Natural killer cell (primary cell): Measurements from ENCODE around the gene CCT4. TPM values are rescaled to one million over a fixed set of nuclear protein-coding genes. Genes with fewer than 3 reads are reported as not detected.
A peak's percentile ranks its signal among the peaks of the same experiment; 100 is the strongest.

Experiments used
- ATAC-seq, 3 donors: fragments of 150-1000 bp in 2 of 3; fragments of 200-7000 bp in 1 of 3; cut with Tn5 transposase; 1 replicate in 1 of 3; 2 replicates in 2 of 3; pipeline ENCODE4 v1.10.0; 2021; ENCODE audit warnings: mild to moderate bottlenecking in 2 of 3, moderate library complexity in 2 of 3
- DNase-seq, 2 donors: peaks; one replicate each; pipeline versions ENCODE4 v3.0.0 to v3.0.0-alpha.2; 2013 to 2021; ENCODE audit warnings: mixed read lengths in 1 of 2
- H3K27ac ChIP-seq: one replicate; pipeline ENCODE4 v1.5.1; 2013; ENCODE audit warnings: mild to moderate bottlenecking, low read length
- H3K27me3 ChIP-seq: one replicate; pipeline ENCODE4 v1.6.1; 2013; ENCODE audit warnings: low read length; ENCODE audit not compliant: control insufficient read depth, insufficient read depth
- H3K36me3 ChIP-seq: one replicate; pipeline ENCODE4 v1.6.1; 2013; ENCODE audit warnings: low read length; ENCODE audit not compliant: control insufficient read depth, insufficient read depth
- H3K4me1 ChIP-seq: one replicate; pipeline ENCODE4 v1.6.1; 2013; ENCODE audit warnings: low read length; ENCODE audit not compliant: control insufficient read depth, insufficient read depth
- H3K4me3 ChIP-seq: one replicate; pipeline ENCODE4 v1.5.1; 2013; ENCODE audit warnings: low read length
- H3K9me3 ChIP-seq: one replicate; pipeline ENCODE4 v1.6.1; 2013; ENCODE audit warnings: low read length; ENCODE audit not compliant: control insufficient read depth, insufficient read depth
- H3K27ac Mint-ChIP-seq, 2 donors: one replicate each; pipeline ENCODE4 v1.8.0; 2022; ENCODE audit warnings: mild to moderate bottlenecking in 2 of 2, mixed read lengths in 2 of 2, moderate library complexity in 1 of 2
- H3K27me3 Mint-ChIP-seq, 2 donors: one replicate each; pipeline ENCODE4 v1.8.0; 2022; ENCODE audit warnings: low read depth in 2 of 2, mixed read lengths in 2 of 2
- H3K36me3 Mint-ChIP-seq: one replicate; pipeline ENCODE4 v1.8.0; 2022; ENCODE audit warnings: mixed read lengths
- H3K4me1 Mint-ChIP-seq, 2 donors: one replicate each; pipeline ENCODE4 v1.8.0; 2022; ENCODE audit warnings: mixed read lengths in 2 of 2
- H3K4me3 Mint-ChIP-seq: one replicate; pipeline ENCODE4 v1.8.0; 2022; ENCODE audit warnings: mild to moderate bottlenecking, moderate library complexity, mixed read lengths
- H3K9me3 Mint-ChIP-seq, 2 donors: one replicate each; pipeline ENCODE4 v1.8.0; 2022; ENCODE audit warnings: mixed read lengths in 2 of 2
- CTCF ChIP-seq: fragments of 200-600 bp; IDR thresholded peaks from one replicate; pipeline ENCODE4 v1.8.0; 2022; ENCODE audit warnings: antibody characterized with exemption
- WGBS: methylation state at CpG from one replicate; pipeline ENCODE4 v1.1.7; 2013; ENCODE audit warnings: missing lambda C conversion rate; ENCODE audit not compliant: insufficient coverage; 5-methylcytosine and 5-hydroxymethylcytosine counted together
- intact Hi-C: fragments of 100-400 bp; cut with micrococcal nuclease; formaldehyde crosslinking; loops from one replicate; pipeline ENCODE4 v1.14.2; 2022
- total RNA-seq, 4 donors: library from RNA; stranded (reverse); fragments of 120-200 nt in 1 of 4; gene quantifications; one replicate each; pipeline versions ENCODE4 v1.2.3 to v1.2.4, GENCODE V29; 2013 to 2022

CCT4 gene
- 100 to 1,000 TPM in 1 of 3 donors, 10 to 100 TPM in 2; 79.4 to 108 (median 84.5) TPM for total RNA-seq
- 99.0 TPM for total RNA-seq (2013)

GRCh38 chr2:61888267-61889055, at the start of gene CCT4:
Gene CCT4, minus strand, starts transcription at chr2:61888656. Its CDS starts 149 bp downstream, at chr2:61888507.
- no peaks in the 10 kb centered on the region for H3K27me3 ChIP-seq
- ATAC-seq = peak; percentile 86 to 95 (median 89)
- intact Hi-C loops = loop anchor here (1.0 to 5.0 kb wide), 2 partner anchors 34 to 819 kb away; partner anchors contain the start of genes EHBP1 and FAM161A
- Mint-ChIP-seq H3K4me3 (peak within 1 kb of the TSS; percentile 97), H3K9me3 (no peaks in the 10 kb centered on the region), H3K27ac (peak within 1 kb of the TSS; percentile 94 to 99), H3K27me3 (no peaks in the 10 kb centered on the region), H3K36me3 (no peaks in the 10 kb centered on the region), H3K4me1 (peaks cover 30 to 31% of the 10 kb centered on the region in 2 donors)
- no peak for TF ChIP-seq CTCF
- peak; percentile 94 to 96 for DNase-seq
- H3K4me1 ChIP-seq = peaks cover 17% of the 10 kb centered on the region
- no peaks in the 10 kb centered on the region for H3K9me3 ChIP-seq
- H3K27ac ChIP-seq = peak within 1 kb of the TSS; percentile 90
- peak within 1 kb of the TSS; percentile 94 for H3K4me3 ChIP-seq
- peaks cover 8% of the 10 kb centered on the region for H3K36me3 ChIP-seq
- WGBS = under 1% methylated on average over 72 of the region's 74 CpGs

- ATAC-seq (no peak), DNase-seq (no peak)
- no peak for TF ChIP-seq CTCF
- no peaks in the 10 kb centered on the region for H3K36me3 ChIP-seq
- no peaks in the 10 kb centered on the region for H3K9me3 ChIP-seq
- H3K27me3 ChIP-seq = no peaks in the 10 kb centered on the region
- H3K27ac Mint-ChIP-seq = no peak overlapping the region
- no peaks in the 10 kb centered on the region for H3K9me3 Mint-ChIP-seq
- WGBS = 85% methylated on average over 5 of the region's 5 CpGs
- H3K4me3 Mint-ChIP-seq = no peak overlapping the region
- no peak overlapping the region for H3K27ac ChIP-seq
- peaks cover 0 to 5% of the 10 kb centered on the region in 2 donors for H3K4me1 Mint-ChIP-seq
- no peaks in the 10 kb centered on the region for H3K27me3 Mint-ChIP-seq
- no peaks in the 10 kb centered on the region for H3K4me1 ChIP-seq
- H3K4me3 ChIP-seq = no peak overlapping the region
- peaks cover 6% of the 10 kb centered on the region for H3K36me3 Mint-ChIP-seq
- intact Hi-C loops = no loop called here
These were observed 49.4 kb upstream of the CCT4 start for GRCh38 chr2:61937886-61938285.

GRCh38 chr2:61937098-61937497, 48.6 kb upstream of the CCT4 start:
- Histone ChIP-seq H3K36me3 (no peaks in the 10 kb centered on the region), H3K4me3 (no peak overlapping the region), H3K4me1 (no peaks in the 10 kb centered on the region), H3K27ac (no peak overlapping the region), H3K9me3 (no peaks in the 10 kb centered on the region), H3K27me3 (no peaks in the 10 kb centered on the region)
- TF ChIP-seq CTCF = no peak
- ATAC-seq (no peak), DNase-seq (no peak)
- Mint-ChIP-seq H3K4me1 (peaks cover 0 to 13% of the 10 kb centered on the region in 2 donors), H3K27me3 (no peaks in the 10 kb centered on the region), H3K4me3 (no peak overlapping the region), H3K27ac (no peak overlapping the region), H3K36me3 (peaks cover 6% of the 10 kb centered on the region), H3K9me3 (no peaks in the 10 kb centered on the region)
- 81% methylated on average over 2 of the region's 3 CpGs for WGBS
- intact Hi-C loops = no loop called here
